K562 (cell line): Measurements from ENCODE around the gene UMODL1. TPM values are rescaled to one million over a fixed set of nuclear protein-coding genes. Genes with fewer than 3 reads are reported as not detected.

Experiments
- CCNT2 ChIP-seq: IDR thresholded peaks from 2 replicates; pipeline ENCODE4 v1.6.1; 2011; ENCODE audit warnings: borderline replicate concordance, low read depth, mild to moderate bottlenecking, moderate library complexity, mixed read lengths, low read length; ENCODE audit not compliant: insufficient read length; ENCODE audit errors: extremely low read depth
- CTCF ChIP-seq, 3 experiments: IDR thresholded peaks in 2 of 3; conservative IDR thresholded peaks in 1 of 3; 2 replicates each; pipeline ENCODE4 v1.5.1; 2011 to 2012; ENCODE audit warnings: low read length in 3 of 3, mild to moderate bottlenecking in 3 of 3, control low read depth in 2 of 3, improper control_type of control experiment in 1 of 3, inconsistent platforms in 1 of 3, low read depth in 1 of 3, mixed read lengths in 1 of 3, moderate library complexity in 1 of 3; ENCODE audit not compliant: insufficient read depth in 2 of 3
- ID3 ChIP-seq, 2 experiments: fragments of 250-450 bp in 1 of 2; fragments of 450-650 bp in 1 of 2; sonication (Bioruptor Pico) in 1 of 2; IDR thresholded peaks; 2 replicates each; pipeline versions ENCODE4 v1.6.1 to v1.8.0; 2016 to 2021; ENCODE audit warnings: mild to moderate bottlenecking in 2 of 2, moderate library complexity in 2 of 2, missing compliant biosample characterization in 1 of 2, missing genetic modification characterization in 1 of 2
- JUND ChIP-seq, 2 experiments: IDR thresholded peaks; 2 replicates in 1 of 2; 3 replicates in 1 of 2; pipeline ENCODE4 v1.6.1; 2011; ENCODE audit warnings: borderline replicate concordance in 2 of 2, low read depth in 2 of 2, low read length in 2 of 2, improper control_type of control experiment in 1 of 2, missing biosample characterization in 1 of 2, missing genetic modification characterization in 1 of 2, missing genetic modification reagents in 1 of 2
- RAD21 ChIP-seq, 2 experiments: fragments of 250-450 bp in 1 of 2; fragments of 450-650 bp in 1 of 2; sonication (Bioruptor Pico) in 1 of 2; formaldehyde crosslinking in 1 of 2; IDR thresholded peaks in 1 of 2; conservative IDR thresholded peaks in 1 of 2; 2 replicates each; pipeline versions ENCODE4 v1.4.0 to v1.8.0; 2020 to 2022; ENCODE audit warnings: mild to moderate bottlenecking in 2 of 2, moderate library complexity in 1 of 2
- RB1 ChIP-seq: fragments of 450-650 bp; IDR thresholded peaks from 2 replicates; pipeline ENCODE4 v1.6.1; 2017; ENCODE audit warnings: low read depth, mild to moderate bottlenecking
- RBM15 ChIP-seq: fragments of 200-400 bp; formaldehyde crosslinking; IDR thresholded peaks from 2 replicates; pipeline ENCODE4 v1.6.1; 2018; ENCODE audit warnings: mild to moderate bottlenecking, low read length, moderate library complexity; ENCODE audit not compliant: insufficient read depth
- RCOR1 ChIP-seq, 2 experiments: IDR thresholded peaks; 2 replicates each; pipeline ENCODE4 v1.6.1; 2012; ENCODE audit warnings: low read depth in 2 of 2, low read length in 2 of 2, borderline replicate concordance in 1 of 2, improper control_type of control experiment in 1 of 2
- TFAP4 ChIP-seq: sonication (generic); formaldehyde crosslinking; IDR thresholded peaks from 2 replicates; pipeline ENCODE4 v1.8.0; 2022; ENCODE audit warnings: missing genetic modification reagents, mild to moderate bottlenecking, moderate library complexity, borderline replicate concordance
- TSC22D4 ChIP-seq: fragments of 450-650 bp; IDR thresholded peaks from 2 replicates; pipeline ENCODE4 v1.6.1; 2016; ENCODE audit warnings: missing genetic modification characterization, missing biosample characterization, control low read depth
- ZNF12 ChIP-seq: sonication (generic); formaldehyde crosslinking; IDR thresholded peaks from 2 replicates; pipeline ENCODE4 v1.4.0; 2020; ENCODE audit warnings: mild to moderate bottlenecking, missing genetic modification reagents
- polyA plus RNA-seq, 8 experiments: library from polyadenylated mRNA; depleted of rRNA in 4 of 8; stranded (reverse) in 5 of 8; unstranded in 3 of 8; fragments of >200 nt; fragmentation: Nextera tagmentation in 2 of 8; fragmentation: Illumina TruSeq in 1 of 8; extraction: Ambion mirVana in 2 of 8; extraction: Trizol in 1 of 8; gene quantifications; 2 replicates each; pipeline versions ENCODE4 v1.2.1 to v1.2.3, GENCODE V29; 2011 to 2014; ENCODE audit warnings: inconsistent platforms in 1 of 8, missing spikeins in 1 of 8
- total RNA-seq, 7 experiments: library from RNA; depleted of rRNA in 6 of 7; stranded (reverse); fragments of >200 nt in 6 of 7; fragmentation: Illumina TruSeq in 2 of 7; extraction: Trizol in 2 of 7; gene quantifications; 2 replicates each; pipeline versions ENCODE4 v1.2.1 to v1.2.3, GENCODE V29; 2011 to 2021; ENCODE audit warnings: low replicate concordance in 1 of 7

The UMODL1 gene
- total and polyA plus RNA-seq, 9 of the 15 experiments (the other 6 are each of a cell fraction or from before 2014, with no cell fraction given), result not detected

GRCh38 chr21:42107881-42108553 is 36.9 kb downstream of the UMODL1 start (continued):
- TF ChIP-seq ZNF12 (CRISPR knock-in tag) (peak; percentile 47; the same call in 1 of the 2 replicates), TSC22D4 (tag) (no peak), JUND (IDR thresholded peaks at IDR 0.05; ENCODE audit: borderline replicate concordance, low read depth, low read length) (peak; percentile 17; the same call in 1 of the 2 replicates), JUND (tag; IDR thresholded peaks at IDR 0.05; ENCODE audit: borderline replicate concordance, low read depth, low read length) (no peak), TFAP4 (CRISPR knock-in tag) (peak; percentile 42; the same call in 1 of the 2 replicates), RAD21 (CRISPR knock-in tag; conservative IDR thresholded peaks at IDR 0.05 in 1 of 2, IDR thresholded peaks at IDR 0.05 in 1 of 2) (peak; percentile 63 to 85), ID3 (CRISPR knock-in tag; IDR thresholded peaks at IDR 0.05) (no peak), ID3 (tag; IDR thresholded peaks at IDR 0.05) (0 out of 2 replicates have a peak, but pooled peaks have one; percentile 22), CCNT2 (no peak), CTCF (IDR thresholded peaks at IDR 0.05 in 2 of 3, conservative IDR thresholded peaks at IDR 0.05 in 1 of 3; ENCODE audit: insufficient read depth in 2 of 3, low read depth in 1 of 3, low read length in 3 of 3) (peak; percentile 74 to 92 (median 80)), RBM15 (no peak), RB1 (peak; percentile 51; the same call in 1 of the 2 replicates), RCOR1 (IDR thresholded peaks at IDR 0.05; ENCODE audit: borderline replicate concordance in 1 of 2, low read depth in 2 of 2, low read length in 2 of 2) (peak in 1 of 2 experiments; percentile 37; a peak in 1 of 4 replicates)
